Stimulated activated CD4-positive, alpha-beta T cell treated with anti-CD3 and anti-CD28 coated beads, Interleukin-4, amount 100 ng/mL, for 48 hours (primary cell): ENCODE measurements around the gene DOP1A.

ENCODE experiments used
- DNase-seq, 2 donors: peaks; one replicate each; pipeline ENCODE4 v3.0.0-alpha.2; 2020; ENCODE audit warnings: low read depth in 2 of 2

DOP1A gene

GRCh38 chr6:83083476-83083875, 16.0 kb downstream of the DOP1A start:
- DNase-seq: no peak

- no peak for DNase-seq
Observed at GRCh38 chr6:83086751-83087150, 19.3 kb downstream of the DOP1A start.

- no peak for DNase-seq
Observed at GRCh38 chr6:83092756-83093399, 25.4 kb downstream of the DOP1A start.

GRCh38 chr6:83096791-83097190, 29.3 kb downstream of the DOP1A start:
- no peak for DNase-seq

GRCh38 chr6:83097204-83097603, 29.7 kb downstream of the DOP1A start:
- DNase-seq: no peak

GRCh38 chr6:83097675-83098074, 30.2 kb downstream of the DOP1A start:
- DNase-seq: no peak

- DNase-seq: no peak
Observed at GRCh38 chr6:83098589-83098988, 31.1 kb downstream of the DOP1A start.

- DNase-seq: no peak
Observed at GRCh38 chr6:83108378-83108777, 40.9 kb downstream of the DOP1A start.

GRCh38 chr6:83113258-83113657, 45.8 kb downstream of the DOP1A start:
- no peak for DNase-seq

GRCh38 chr6:83114164-83114563, 46.7 kb downstream of the DOP1A start:
- no peak for DNase-seq

- DNase-seq: no peak
Observed at GRCh38 chr6:83117802-83118201, 50.3 kb downstream of the DOP1A start.

GRCh38 chr6:83119742-83120300, 52.4 kb downstream of the DOP1A start:
- no peak for DNase-seq

GRCh38 chr6:83124553-83124952, 57.1 kb downstream of the DOP1A start:
- DNase-seq: no peak

- DNase-seq: no peak
Observed at GRCh38 chr6:83125425-83125824, 58.0 kb downstream of the DOP1A start.

- no peak for DNase-seq
Observed at GRCh38 chr6:83126223-83126622, 58.8 kb downstream of the DOP1A start.

- no peak for DNase-seq
Observed at GRCh38 chr6:83126807-83127206, 59.3 kb downstream of the DOP1A start.

- DNase-seq: no peak
Observed at GRCh38 chr6:83127258-83127657, 59.8 kb downstream of the DOP1A start.

- no peak for DNase-seq
Observed at GRCh38 chr6:83127976-83128375, 60.5 kb downstream of the DOP1A start.

- no peak for DNase-seq
Observed at GRCh38 chr6:83132121-83132520, 64.7 kb downstream of the DOP1A start.

- DNase-seq: no peak
Observed at GRCh38 chr6:83138118-83138722, 70.7 kb downstream of the DOP1A start.

- no peak for DNase-seq
Observed at GRCh38 chr6:83138758-83139157, 71.3 kb downstream of the DOP1A start.

- no peak for DNase-seq
Observed at GRCh38 chr6:83151114-83151513, 83.6 kb downstream of the DOP1A start.

GRCh38 chr6:83152913-83153312, 85.4 kb downstream of the DOP1A start:
- no peak for DNase-seq
